Activated CD8-positive, alpha-beta memory T cell treated with anti-CD3 and anti-CD28 coated beads, Interleukin-2, amount 50 U/mL, for 1 hour (primary cell): ENCODE results near the gene PGM2.
"Not testable (repeated sequence)": the region's sequence is repeated elsewhere in the genome, so short reads cannot be mapped to it uniquely, and the experiment has no call there.

Experiments used
- DNase-seq: peaks from one replicate; pipeline ENCODE4 v3.0.0-alpha.2; 2020; ENCODE audit errors: extremely low read depth

The PGM2 gene

DNA sequence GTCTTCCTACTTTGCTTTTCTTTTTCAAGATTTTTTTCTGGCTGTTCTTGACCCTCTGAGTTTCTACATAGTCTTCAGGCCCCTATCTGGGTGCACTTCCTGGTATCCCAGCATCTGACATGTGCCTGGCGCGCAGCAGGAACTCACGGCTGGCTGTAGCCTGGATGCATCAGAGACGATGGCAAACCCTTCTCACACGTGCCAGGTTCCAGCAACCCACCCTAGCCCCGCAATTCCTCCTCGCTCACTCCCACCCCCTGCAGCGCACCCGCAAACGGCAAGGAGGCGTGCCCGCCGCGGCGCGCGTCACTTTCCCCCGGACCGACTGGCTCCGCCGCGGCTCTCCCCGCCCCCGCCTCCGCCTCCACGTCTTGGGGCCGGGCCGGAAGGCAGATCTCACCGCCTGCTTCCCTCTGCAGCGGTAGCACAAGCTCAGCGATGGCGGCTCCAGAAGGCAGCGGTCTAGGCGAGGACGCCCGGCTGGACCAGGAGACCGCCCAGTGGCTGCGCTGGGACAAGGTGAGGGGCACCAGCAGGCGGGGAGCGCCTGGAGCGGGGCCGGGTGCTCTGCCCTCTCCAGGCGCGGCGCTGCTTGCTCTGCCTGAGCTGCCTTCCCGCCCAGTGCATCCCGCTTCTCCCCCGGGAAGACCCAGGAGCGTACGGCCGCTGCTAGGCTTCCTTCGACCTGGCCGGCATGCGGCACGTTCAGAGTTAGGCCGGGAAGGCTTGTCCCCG, at the start of gene PGM2:
TSS of gene PGM2 (plus strand) at position 392 of the 735 bp plus-strand sequence. CDS start at position 439, 47 bp downstream.
- DNase-seq = peak; percentile 58

DNA sequence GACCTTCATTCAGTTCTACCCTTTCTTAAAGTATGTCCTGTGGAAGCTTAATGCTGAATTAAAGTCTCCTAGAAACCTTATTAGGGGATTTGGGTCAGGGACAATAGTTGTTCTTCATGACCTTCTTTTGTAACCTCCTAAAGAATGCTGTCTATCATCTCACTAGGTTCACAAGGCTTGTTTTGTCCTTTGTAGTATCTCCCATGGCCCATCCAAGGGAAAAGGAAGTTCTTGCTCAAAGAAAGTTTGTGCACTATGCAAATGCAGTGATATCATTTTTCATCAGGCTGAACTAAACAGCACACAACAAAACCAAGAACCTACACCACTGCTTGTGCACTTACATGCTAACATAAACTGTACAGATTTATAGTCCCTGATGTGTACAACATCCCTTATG, 46.6 kb upstream of the PGM2 start:
- DNase-seq = no peak

DNA sequence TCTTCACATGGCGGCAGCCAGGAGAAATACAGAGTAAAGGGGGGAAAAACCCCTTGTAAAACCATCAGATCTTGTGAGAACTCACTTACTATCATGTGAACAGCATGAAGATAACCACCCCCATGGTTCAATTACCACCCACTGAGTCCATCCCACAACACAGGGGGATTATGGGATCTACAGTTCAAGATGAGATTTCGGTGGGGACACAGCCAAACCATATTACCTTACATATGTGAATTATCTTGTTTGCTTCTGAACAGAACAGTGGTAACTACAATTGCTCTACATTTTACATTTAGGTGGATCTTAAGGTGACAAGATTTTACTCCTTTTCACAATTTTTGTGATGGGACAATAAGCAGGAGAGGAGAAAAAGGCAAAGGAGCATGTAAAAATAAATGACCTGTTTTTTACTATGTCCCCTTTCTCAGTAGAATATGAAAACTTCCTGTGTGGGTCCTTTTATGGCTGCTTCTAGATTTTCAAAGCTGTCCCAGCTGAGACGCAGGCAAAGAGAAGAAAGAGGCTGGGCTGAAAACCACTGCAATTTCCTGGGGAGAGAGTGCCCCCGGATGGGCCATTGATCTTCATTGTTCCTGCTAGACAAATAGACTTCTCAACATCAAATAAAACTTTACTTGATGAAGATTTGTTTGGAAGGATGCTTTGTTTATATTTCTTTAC, 45.9 kb upstream of the PGM2 start:
- DNase-seq = peak; percentile 33

- no peak for DNase-seq
Observed at GRCh38 chr4:37781131-37781455, 45.4 kb upstream of the PGM2 start.

DNA sequence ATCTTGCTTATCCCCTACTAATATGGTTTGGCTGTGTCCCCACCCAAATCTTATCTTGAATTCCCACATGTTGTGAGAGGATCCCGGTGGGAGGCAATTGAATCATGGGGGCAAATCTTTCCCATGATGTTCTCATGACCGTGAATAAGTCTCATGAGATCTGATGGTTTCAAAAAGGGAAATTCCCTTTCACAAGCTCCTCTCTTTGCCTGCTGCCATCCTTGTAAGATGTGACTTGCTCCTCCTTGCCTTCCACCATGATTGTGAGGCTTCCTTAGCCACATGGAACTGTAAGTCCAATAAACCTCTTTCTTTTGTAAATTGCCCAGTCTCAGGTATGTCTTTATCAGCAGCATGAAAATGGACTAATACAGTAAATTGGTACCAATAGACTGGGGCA, 40.2 kb upstream of the PGM2 start:
- DNase-seq = not testable (repeated sequence)

- DNase-seq = not testable (repeated sequence)
Observed at GRCh38 chr4:37787883-37788460, 38.5 kb upstream of the PGM2 start.

GRCh38 chr4:37788819-37789218, 37.7 kb upstream of the PGM2 start:
- no peak for DNase-seq

- DNase-seq = no peak
Observed at GRCh38 chr4:37792241-37792640, 34.2 kb upstream of the PGM2 start.

GRCh38 chr4:37793562-37793961, 32.9 kb upstream of the PGM2 start:
- no peak for DNase-seq

DNA sequence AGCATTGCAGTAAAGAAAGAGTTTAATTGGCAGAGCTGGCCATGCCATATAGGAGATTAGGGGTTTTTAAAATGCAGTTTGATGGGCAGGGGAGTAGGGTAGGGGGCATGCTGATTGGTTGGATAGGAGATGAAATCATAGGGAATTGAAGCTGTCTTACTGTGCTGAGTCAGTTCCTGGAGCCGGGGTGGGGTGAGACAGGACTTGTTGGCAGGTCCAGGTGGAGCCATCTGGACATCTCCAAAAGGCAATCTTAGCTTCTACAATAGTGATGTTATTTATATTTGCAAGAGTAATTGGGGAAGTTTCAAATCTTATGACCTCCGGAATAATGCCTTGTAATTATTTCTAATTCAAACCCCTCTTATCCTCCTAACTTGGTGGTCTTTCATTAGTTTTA, 32.4 kb upstream of the PGM2 start:
- DNase-seq = no peak

GRCh38 chr4:37795581-37796195, 30.8 kb upstream of the PGM2 start:
- no peak for DNase-seq

DNA sequence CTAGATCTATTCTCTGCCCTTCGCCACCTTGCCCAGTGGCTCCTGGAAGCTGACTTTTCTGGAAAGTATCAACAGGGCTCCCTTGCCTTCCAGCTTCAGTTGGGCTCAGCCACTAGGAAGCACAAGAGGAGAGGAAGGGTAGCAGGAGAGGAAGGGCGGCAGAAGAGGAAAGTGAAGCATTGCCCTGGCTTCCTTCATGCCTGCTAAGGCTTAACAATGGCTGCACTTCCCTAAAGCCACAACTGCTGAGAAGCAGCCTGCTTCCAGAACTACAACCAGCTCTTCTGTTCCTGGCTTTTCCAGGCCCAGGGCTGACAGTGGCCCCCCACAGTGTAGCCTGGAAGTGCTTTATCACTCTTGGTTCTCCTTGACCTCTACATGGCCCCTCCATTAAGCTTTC, 29.1 kb upstream of the PGM2 start:
- no peak for DNase-seq

DNA sequence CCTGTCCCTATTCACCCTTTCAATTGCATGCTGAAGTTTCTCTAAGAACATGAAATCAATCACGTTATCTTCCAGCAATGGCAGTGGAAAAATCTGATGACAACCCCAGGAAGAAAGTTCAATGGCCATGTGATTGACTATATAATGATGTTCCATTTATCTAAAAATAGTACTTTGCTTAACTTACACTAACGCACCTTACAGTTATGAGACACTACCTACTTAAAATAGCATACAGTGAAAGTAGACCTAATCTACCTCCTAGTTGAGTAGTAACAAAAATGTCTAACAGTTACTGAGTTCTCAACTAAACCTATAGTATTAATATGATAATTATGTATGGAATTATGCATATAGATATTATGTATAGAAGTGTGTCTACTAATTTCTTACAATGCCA, 28.6 kb upstream of the PGM2 start:
- DNase-seq = no peak

- no peak for DNase-seq
Observed at GRCh38 chr4:37798616-37799015, 27.9 kb upstream of the PGM2 start.

DNA sequence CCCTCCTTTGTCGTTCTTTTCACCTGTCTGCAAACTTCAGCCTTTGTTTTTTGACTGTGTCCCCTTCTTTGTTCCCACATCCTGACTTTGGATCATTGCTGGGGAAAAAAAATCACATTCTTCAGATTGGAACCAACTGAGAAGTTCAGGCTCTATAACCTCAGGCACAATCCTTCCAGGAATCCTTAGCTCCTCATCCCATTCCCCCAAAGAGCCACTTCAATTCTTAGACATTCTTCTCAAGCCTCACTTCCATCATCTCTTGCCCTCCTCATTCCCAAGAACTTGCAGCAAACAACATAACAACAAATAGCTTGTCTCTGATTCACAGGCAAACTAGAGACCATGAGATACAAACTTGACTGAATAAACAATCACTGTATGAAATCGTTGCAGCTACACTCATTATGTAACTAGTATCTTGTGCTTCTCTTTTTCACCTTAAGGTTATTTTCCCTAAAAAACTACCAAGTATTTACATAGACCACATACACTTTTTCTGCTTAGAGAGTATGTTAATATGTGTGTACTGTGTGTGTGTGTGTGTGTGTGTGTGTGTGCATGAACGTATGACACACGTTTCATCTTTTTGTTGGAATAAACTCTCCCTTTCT, 26.4 kb upstream of the PGM2 start:
- DNase-seq = no peak

DNA sequence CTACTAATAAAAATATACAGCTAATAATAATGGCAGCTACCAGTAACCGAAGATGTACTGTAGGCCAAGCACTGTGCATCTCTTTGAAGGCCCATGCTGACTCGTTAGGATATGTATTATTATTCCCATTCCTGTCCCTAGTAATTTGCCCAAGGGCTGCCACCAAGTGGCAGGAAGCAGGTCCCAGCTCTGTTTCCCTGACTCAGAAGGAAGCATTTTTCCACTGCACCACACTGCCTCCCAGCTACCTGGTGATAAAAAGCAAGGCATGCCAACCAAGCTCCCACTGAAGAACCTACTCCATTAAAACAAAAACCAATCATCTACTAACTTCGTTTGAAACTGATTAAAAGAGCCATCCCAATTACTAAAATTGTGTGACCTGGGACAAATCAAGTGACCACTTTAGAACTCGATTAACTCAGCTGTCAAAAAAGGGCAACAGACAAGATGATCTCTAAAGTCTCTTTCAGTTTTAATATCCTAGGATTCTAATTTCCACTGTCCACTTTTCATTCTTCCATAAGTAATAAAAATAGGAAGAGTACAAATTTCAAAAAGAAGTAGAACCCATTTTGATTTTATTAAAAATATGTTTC, 24.3 kb upstream of the PGM2 start:
- no peak for DNase-seq

GRCh38 chr4:37803348-37803973, 23.0 kb upstream of the PGM2 start:
- no peak for DNase-seq

GRCh38 chr4:37805091-37805490, 21.4 kb upstream of the PGM2 start:
- no peak for DNase-seq

DNA sequence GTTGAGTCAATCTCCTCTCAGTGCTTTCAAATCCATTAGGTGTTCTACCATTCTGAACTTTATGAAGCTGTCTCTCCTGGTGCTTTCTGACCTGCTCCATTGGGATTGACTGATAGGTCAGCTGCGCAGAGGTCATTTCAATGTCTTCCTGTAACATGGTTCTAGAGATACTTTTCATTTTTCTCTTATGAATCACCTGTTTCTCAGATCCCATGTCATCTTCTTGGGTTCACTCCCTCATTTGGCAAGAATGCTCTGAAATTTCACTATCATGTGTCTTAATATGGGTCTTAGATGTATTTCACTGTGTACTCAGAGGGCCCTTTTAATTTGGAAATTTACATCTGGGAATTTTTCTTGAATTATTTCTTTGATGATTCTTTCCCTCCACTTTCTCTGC, 13.8 kb upstream of the PGM2 start:
- no peak for DNase-seq

- DNase-seq = no peak
Observed at GRCh38 chr4:37815591-37815990, 10.9 kb upstream of the PGM2 start.

GRCh38 chr4:37816006-37816405, 10.5 kb upstream of the PGM2 start:
- no peak for DNase-seq

- DNase-seq = no peak
Observed at GRCh38 chr4:37816719-37817118, 9.8 kb upstream of the PGM2 start.
